Hematopoietic multipotent progenitor cell treated with erythropoietin and hydrocortisone succinate and interleukin-3 and kit ligand, for 17 days (in vitro differentiated cells): ENCODE results near the gene ERGIC1.
A peak's percentile ranks its signal among the peaks of the same experiment; 100 is the strongest.
"Not testable (repeated sequence)": the region's sequence is repeated elsewhere in the genome, so short reads cannot be mapped to it uniquely, and the experiment has no call there.

Experiments
- DNase-seq: peaks from one replicate; pipeline ENCODE4 v3.0.0-alpha.2; 2015; ENCODE audit warnings: low spot score

Gene ERGIC1

GRCh38 chr5:172881691-172882370, 47.8 kb downstream of the ERGIC1 start:
- peak; percentile 29 for DNase-seq

GRCh38 chr5:172883066-172883465, 49.0 kb downstream of the ERGIC1 start:
- DNase-seq, result no peak

- DNase-seq, result no peak
These were observed 51.7 kb downstream of the ERGIC1 start for GRCh38 chr5:172885597-172886340.

- DNase-seq, result no peak
These were observed 52.4 kb downstream of the ERGIC1 start for GRCh38 chr5:172886476-172886875.

GRCh38 chr5:172886974-172887501, 53.0 kb downstream of the ERGIC1 start:
- DNase-seq, result no peak

- no peak for DNase-seq
These were observed 53.6 kb downstream of the ERGIC1 start for GRCh38 chr5:172887692-172888091.

- no peak for DNase-seq
These were observed 56.6 kb downstream of the ERGIC1 start for GRCh38 chr5:172890659-172891058.

GRCh38 chr5:172891716-172892421, 57.8 kb downstream of the ERGIC1 start:
- DNase-seq, result no peak

GRCh38 chr5:172892713-172893112, 58.7 kb downstream of the ERGIC1 start:
- DNase-seq, result no peak

GRCh38 chr5:172894767-172895388, 60.8 kb downstream of the ERGIC1 start:
- no peak for DNase-seq

- DNase-seq, result no peak
These were observed 61.5 kb downstream of the ERGIC1 start for GRCh38 chr5:172895549-172895948.

GRCh38 chr5:172896465-172896864, 62.4 kb downstream of the ERGIC1 start:
- no peak for DNase-seq

GRCh38 chr5:172897067-172897466, 63.0 kb downstream of the ERGIC1 start:
- not testable (repeated sequence) for DNase-seq

GRCh38 chr5:172897481-172898217, 63.6 kb downstream of the ERGIC1 start:
- DNase-seq, result no peak

- DNase-seq, result no peak
These were observed 64.3 kb downstream of the ERGIC1 start for GRCh38 chr5:172898218-172898842.

GRCh38 chr5:172898843-172899369, 64.9 kb downstream of the ERGIC1 start:
- no peak for DNase-seq

- DNase-seq, result no peak
These were observed 65.4 kb downstream of the ERGIC1 start for GRCh38 chr5:172899436-172899835.

- no peak for DNase-seq
These were observed 67.1 kb downstream of the ERGIC1 start for GRCh38 chr5:172901012-172901780.

- DNase-seq, result no peak
These were observed 67.9 kb downstream of the ERGIC1 start for GRCh38 chr5:172901788-172902496.
